ENCODE data around the gene WFS1.

WFS1 gene

GRCh38 chr4:6326312-6327060, 56.8 kb downstream of the WFS1 start:
- no peaks in the 10 kb centered on the region for H3K36me3 ChIP-seq (ENCODE audit: control insufficient read depth, insufficient read depth, low read length)
- H3K23ac ChIP-seq (ENCODE audit: low read length), result no peak overlapping the region
- no peak overlapping the region for H2AK5ac ChIP-seq (ENCODE audit: low read length)
- no peak overlapping the region for H4K8ac ChIP-seq (ENCODE audit: low read depth, low read length)
- H3K4me1 ChIP-seq (ENCODE audit: control insufficient read depth, low read depth, low read length), result no peaks in the 10 kb centered on the region
- no peak overlapping the region for H2BK120ac ChIP-seq (ENCODE audit: low read depth, low read length)
- no peak overlapping the region for H3K4me2 ChIP-seq (ENCODE audit: low read length)
- WGBS (ENCODE audit: extremely low coverage, insufficient coverage, low lambda C conversion rate), result no CpG with 5 or more reads among the region's 28 CpGs
- H3K79me2 ChIP-seq (ENCODE audit: control insufficient read depth, insufficient read depth, low read length), result no peaks in the 10 kb centered on the region
- H3K27ac ChIP-seq (ENCODE audit: low read depth, low read length), result no peak overlapping the region
- no peak overlapping the region for H3K4ac ChIP-seq (ENCODE audit: low read depth, low read length)
- no peak overlapping the region for H4K5ac ChIP-seq (ENCODE audit: low read length)
- no peak overlapping the region for H3K4me3 ChIP-seq (ENCODE audit: low read length)
- no peak overlapping the region for H3K56ac ChIP-seq (ENCODE audit: low read length)
- no peak overlapping the region for H2BK5ac ChIP-seq (ENCODE audit: low read length)
- no peak overlapping the region for H2BK15ac ChIP-seq (replicated peaks; ENCODE audit: low read depth)
- no peak overlapping the region for H3K9ac ChIP-seq (ENCODE audit: low read length)
- H3K79me1 ChIP-seq (ENCODE audit: low read length), result no peaks in the 10 kb centered on the region
- DNase-seq, result no peak
- no peak overlapping the region for H3K18ac ChIP-seq (ENCODE audit: low read length)
- H3K27me3 ChIP-seq (ENCODE audit: insufficient read depth, low read length, poor library complexity), result no peaks in the 10 kb centered on the region

- DNase-seq, result peak; percentile 76
- Histone ChIP-seq H3K79me2 (ENCODE audit: control insufficient read depth, insufficient read depth, low read length) (no peaks in the 10 kb centered on the region), H3K56ac (ENCODE audit: low read length) (no peak overlapping the region), H3K18ac (ENCODE audit: low read length) (no peak overlapping the region), H3K27ac (ENCODE audit: low read depth, low read length) (no peak overlapping the region), H3K4me1 (ENCODE audit: control insufficient read depth, low read depth, low read length) (no peaks in the 10 kb centered on the region), H3K9ac (ENCODE audit: low read length) (no peak overlapping the region), H2BK15ac (replicated peaks; ENCODE audit: low read depth) (no peak overlapping the region), H2AK5ac (ENCODE audit: low read length) (no peak overlapping the region), H4K5ac (ENCODE audit: low read length) (no peak overlapping the region), H3K4me3 (ENCODE audit: low read length) (no peak overlapping the region), H3K4ac (ENCODE audit: low read depth, low read length) (no peak overlapping the region), H3K4me2 (ENCODE audit: low read length) (no peak overlapping the region), H3K36me3 (ENCODE audit: control insufficient read depth, insufficient read depth, low read length) (no peaks in the 10 kb centered on the region), H3K27me3 (ENCODE audit: insufficient read depth, low read length, poor library complexity) (no peaks in the 10 kb centered on the region), H3K23ac (ENCODE audit: low read length) (no peak overlapping the region), H3K79me1 (ENCODE audit: low read length) (no peaks in the 10 kb centered on the region), H2BK120ac (ENCODE audit: low read depth, low read length) (no peak overlapping the region), H2BK5ac (ENCODE audit: low read length) (no peak overlapping the region), H4K8ac (ENCODE audit: low read depth, low read length) (no peak overlapping the region)
- no CpG with 5 or more reads among the region's 21 CpGs for WGBS (ENCODE audit: extremely low coverage, insufficient coverage, low lambda C conversion rate)
These were observed 57.7 kb downstream of the WFS1 start for GRCh38 chr4:6327220-6327917.

- WGBS (ENCODE audit: extremely low coverage, insufficient coverage, low lambda C conversion rate), result no CpG with 5 or more reads among the region's 8 CpGs
- Histone ChIP-seq H3K18ac (ENCODE audit: low read length) (no peak overlapping the region), H4K5ac (ENCODE audit: low read length) (no peak overlapping the region), H3K4me1 (ENCODE audit: control insufficient read depth, low read depth, low read length) (no peaks in the 10 kb centered on the region), H3K56ac (ENCODE audit: low read length) (no peak overlapping the region), H2BK15ac (replicated peaks; ENCODE audit: low read depth) (no peak overlapping the region), H3K79me2 (ENCODE audit: control insufficient read depth, insufficient read depth, low read length) (no peaks in the 10 kb centered on the region), H3K9ac (ENCODE audit: low read length) (no peak overlapping the region), H3K27me3 (ENCODE audit: insufficient read depth, low read length, poor library complexity) (no peaks in the 10 kb centered on the region), H3K79me1 (ENCODE audit: low read length) (no peaks in the 10 kb centered on the region), H3K23ac (ENCODE audit: low read length) (no peak overlapping the region), H3K4ac (ENCODE audit: low read depth, low read length) (no peak overlapping the region), H2BK5ac (ENCODE audit: low read length) (no peak overlapping the region), H2BK120ac (ENCODE audit: low read depth, low read length) (no peak overlapping the region), H3K4me2 (ENCODE audit: low read length) (no peak overlapping the region), H2AK5ac (ENCODE audit: low read length) (no peak overlapping the region), H3K36me3 (ENCODE audit: control insufficient read depth, insufficient read depth, low read length) (no peaks in the 10 kb centered on the region), H4K8ac (ENCODE audit: low read depth, low read length) (no peak overlapping the region), H3K27ac (ENCODE audit: low read depth, low read length) (no peak overlapping the region), H3K4me3 (ENCODE audit: low read length) (no peak overlapping the region)
- DNase-seq, result no peak
These were observed 58.9 kb downstream of the WFS1 start for GRCh38 chr4:6328526-6328925.

- Histone ChIP-seq H3K4me3 (ENCODE audit: low read length) (no peak overlapping the region), H3K27ac (ENCODE audit: low read depth, low read length) (no peak overlapping the region), H2BK120ac (ENCODE audit: low read depth, low read length) (no peak overlapping the region), H2BK5ac (ENCODE audit: low read length) (no peak overlapping the region), H3K4ac (ENCODE audit: low read depth, low read length) (no peak overlapping the region), H2BK15ac (replicated peaks; ENCODE audit: low read depth) (no peak overlapping the region), H3K79me2 (ENCODE audit: control insufficient read depth, insufficient read depth, low read length) (no peaks in the 10 kb centered on the region), H3K36me3 (ENCODE audit: control insufficient read depth, insufficient read depth, low read length) (no peaks in the 10 kb centered on the region), H3K9ac (ENCODE audit: low read length) (no peak overlapping the region), H3K27me3 (ENCODE audit: insufficient read depth, low read length, poor library complexity) (no peaks in the 10 kb centered on the region), H3K18ac (ENCODE audit: low read length) (no peak overlapping the region), H3K23ac (ENCODE audit: low read length) (no peak overlapping the region), H3K79me1 (ENCODE audit: low read length) (no peaks in the 10 kb centered on the region), H4K5ac (ENCODE audit: low read length) (no peak overlapping the region), H2AK5ac (ENCODE audit: low read length) (no peak overlapping the region), H3K4me1 (ENCODE audit: control insufficient read depth, low read depth, low read length) (no peaks in the 10 kb centered on the region), H4K8ac (ENCODE audit: low read depth, low read length) (no peak overlapping the region), H3K4me2 (ENCODE audit: low read length) (no peak overlapping the region), H3K56ac (ENCODE audit: low read length) (no peak overlapping the region)
- no peak for DNase-seq
- no CpG with 5 or more reads among the region's 28 CpGs for WGBS (ENCODE audit: extremely low coverage, insufficient coverage, low lambda C conversion rate)
These were observed 60.1 kb downstream of the WFS1 start for GRCh38 chr4:6329478-6330383.

GRCh38 chr4:6330384-6330767, 60.7 kb downstream of the WFS1 start:
- H3K79me2 ChIP-seq (ENCODE audit: control insufficient read depth, insufficient read depth, low read length), result no peaks in the 10 kb centered on the region

More at GRCh38 chr4:6330384-6330767, 60.7 kb downstream of the WFS1 start:
- H4K5ac ChIP-seq (ENCODE audit: low read length), result no peak overlapping the region
- H3K9ac ChIP-seq (ENCODE audit: low read length), result no peak overlapping the region
- H3K23ac ChIP-seq (ENCODE audit: low read length), result no peak overlapping the region
- H3K4me1 ChIP-seq (ENCODE audit: control insufficient read depth, low read depth, low read length), result no peaks in the 10 kb centered on the region
- no peaks in the 10 kb centered on the region for H3K36me3 ChIP-seq (ENCODE audit: control insufficient read depth, insufficient read depth, low read length)
- no peak overlapping the region for H3K18ac ChIP-seq (ENCODE audit: low read length)
- H3K27ac ChIP-seq (ENCODE audit: low read depth, low read length), result no peak overlapping the region
- H3K4me3 ChIP-seq (ENCODE audit: low read length), result no peak overlapping the region
- H3K56ac ChIP-seq (ENCODE audit: low read length), result no peak overlapping the region
- no peak overlapping the region for H2BK15ac ChIP-seq (replicated peaks; ENCODE audit: low read depth)
- no peak overlapping the region for H3K4ac ChIP-seq (ENCODE audit: low read depth, low read length)
- no peak for DNase-seq
- H4K8ac ChIP-seq (ENCODE audit: low read depth, low read length), result no peak overlapping the region
- H3K4me2 ChIP-seq (ENCODE audit: low read length), result no peak overlapping the region
- no peak overlapping the region for H2BK5ac ChIP-seq (ENCODE audit: low read length)
- no peaks in the 10 kb centered on the region for H3K79me1 ChIP-seq (ENCODE audit: low read length)
- no peaks in the 10 kb centered on the region for H3K27me3 ChIP-seq (ENCODE audit: insufficient read depth, low read length, poor library complexity)
- WGBS (ENCODE audit: extremely low coverage, insufficient coverage, low lambda C conversion rate), result no CpG with 5 or more reads among the region's 7 CpGs
- H2AK5ac ChIP-seq (ENCODE audit: low read length), result no peak overlapping the region
- H2BK120ac ChIP-seq (ENCODE audit: low read depth, low read length), result no peak overlapping the region
